ENCODE results near the gene RAP2C.
"Not testable (repeated sequence)": the region's sequence is repeated elsewhere in the genome, so short reads cannot be mapped to it uniquely, and the experiment has no call there.

Gene RAP2C

GRCh38 chrX:132199941-132200340, 19.3 kb downstream of the RAP2C start:
- no peak for DNase-seq (ENCODE audit: low read depth in 2 of 2)

GRCh38 chrX:132193872-132194574, 25.2 kb downstream of the RAP2C start:
- DNase-seq (ENCODE audit: low read depth in 2 of 2): no peak

DNA sequence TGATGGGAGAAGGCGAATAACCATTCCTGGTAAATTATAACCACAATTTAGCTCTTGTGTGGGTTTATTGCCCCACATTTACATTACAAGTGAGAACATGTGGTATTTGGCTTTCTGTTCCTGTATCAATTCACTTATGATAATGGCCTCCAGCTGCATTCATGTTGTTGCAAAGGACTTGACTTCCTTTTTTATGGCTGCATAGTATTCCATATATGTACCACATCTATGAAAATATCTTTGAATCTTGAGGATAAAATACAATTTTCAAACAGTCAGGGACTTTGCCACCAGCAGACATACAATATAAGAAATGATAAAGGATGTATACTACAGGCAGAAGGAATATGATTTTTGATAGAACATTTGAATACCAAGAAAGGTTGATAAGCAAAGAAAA, 27.3 kb downstream of the RAP2C start:
- DNase-seq (ENCODE audit: low read depth in 2 of 2): no peak

DNA sequence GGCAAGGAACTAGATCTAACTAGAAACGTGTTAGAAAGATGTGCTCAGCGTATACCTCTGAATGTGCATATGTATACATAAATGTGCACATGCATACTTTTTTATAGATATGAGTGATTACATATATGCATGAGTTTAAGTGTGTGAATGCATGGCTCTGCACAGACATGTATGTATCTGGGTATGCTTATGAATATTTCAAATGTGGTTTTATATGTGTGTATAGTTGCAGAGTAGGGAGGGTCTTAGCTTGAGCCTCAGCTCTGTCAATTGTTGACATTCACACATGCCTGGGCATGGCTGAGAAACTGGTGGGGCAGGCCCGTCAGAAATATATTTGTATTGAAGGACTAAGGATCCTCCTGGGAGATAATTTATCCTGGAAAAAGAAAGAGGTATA, 31.1 kb downstream of the RAP2C start:
- DNase-seq (ENCODE audit: low read depth in 2 of 2): no peak

DNA sequence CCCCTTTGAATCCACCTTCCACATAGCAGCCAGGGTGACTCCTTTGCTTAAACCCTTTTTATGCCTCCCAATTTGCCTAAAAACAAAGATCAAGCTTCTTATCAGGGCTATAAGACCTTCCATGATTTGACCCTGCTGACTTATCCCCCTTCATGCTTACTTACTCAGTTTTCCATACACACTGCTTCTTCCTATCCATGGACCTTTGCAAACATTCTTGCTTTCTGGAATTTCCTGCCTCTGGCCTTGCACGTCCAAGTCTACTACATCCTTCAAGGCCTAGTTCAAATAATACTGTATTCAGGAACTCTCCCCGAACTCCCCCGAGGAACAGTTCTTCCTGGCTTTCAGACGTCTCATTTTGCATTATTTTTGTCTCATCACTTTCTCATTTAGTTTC, 31.8 kb downstream of the RAP2C start:
- DNase-seq (ENCODE audit: low read depth in 2 of 2): no peak

GRCh38 chrX:132184871-132185270, 34.4 kb downstream of the RAP2C start:
- DNase-seq (ENCODE audit: low read depth in 2 of 2): no peak

- no peak for DNase-seq (ENCODE audit: low read depth in 2 of 2)
These were observed 37.9 kb downstream of the RAP2C start for GRCh38 chrX:132181364-132181763.

GRCh38 chrX:132180929-132181328, 38.3 kb downstream of the RAP2C start:
- no peak for DNase-seq (ENCODE audit: low read depth in 2 of 2)

DNA sequence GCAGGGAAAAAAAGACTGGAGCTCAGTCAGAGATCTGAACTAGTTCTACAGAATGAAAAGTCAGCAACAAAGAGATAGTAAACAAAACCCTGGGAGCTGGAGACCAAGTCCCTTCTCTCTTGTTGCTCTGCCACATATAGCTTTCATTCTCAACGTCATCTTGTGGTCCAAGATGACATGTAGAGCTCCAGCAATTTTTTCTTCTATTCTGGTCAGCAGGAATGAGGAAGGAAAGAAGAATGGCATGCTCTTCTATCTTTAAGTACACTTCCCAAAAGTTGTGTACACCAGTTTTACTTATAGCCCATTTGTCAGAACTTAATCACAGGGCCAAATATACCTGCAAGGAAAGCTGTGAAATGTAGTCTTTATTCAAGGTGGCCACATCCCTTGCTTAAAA, 45.6 kb downstream of the RAP2C start:
- no peak for DNase-seq (ENCODE audit: low read depth in 2 of 2)

DNA sequence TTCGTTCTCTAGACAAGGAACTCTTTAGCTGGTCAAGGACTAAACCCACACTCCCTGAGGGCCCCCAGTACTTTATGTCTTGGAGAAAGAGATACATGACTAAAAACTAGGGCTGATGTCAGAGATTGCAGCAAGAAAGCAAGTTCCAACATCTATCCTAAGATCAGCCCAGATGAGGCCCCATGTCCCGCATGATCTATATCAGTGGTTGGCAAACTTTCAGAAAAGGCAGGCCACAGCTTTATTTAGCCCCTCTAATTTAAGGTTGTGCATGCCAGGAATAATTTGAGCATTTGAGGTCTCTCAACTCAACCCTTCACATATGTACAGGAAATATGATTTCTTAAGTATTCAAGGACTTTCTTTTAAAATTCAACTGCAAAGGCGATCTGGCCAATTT, 47.4 kb downstream of the RAP2C start:
- no peak for DNase-seq (ENCODE audit: low read depth in 2 of 2)

DNA sequence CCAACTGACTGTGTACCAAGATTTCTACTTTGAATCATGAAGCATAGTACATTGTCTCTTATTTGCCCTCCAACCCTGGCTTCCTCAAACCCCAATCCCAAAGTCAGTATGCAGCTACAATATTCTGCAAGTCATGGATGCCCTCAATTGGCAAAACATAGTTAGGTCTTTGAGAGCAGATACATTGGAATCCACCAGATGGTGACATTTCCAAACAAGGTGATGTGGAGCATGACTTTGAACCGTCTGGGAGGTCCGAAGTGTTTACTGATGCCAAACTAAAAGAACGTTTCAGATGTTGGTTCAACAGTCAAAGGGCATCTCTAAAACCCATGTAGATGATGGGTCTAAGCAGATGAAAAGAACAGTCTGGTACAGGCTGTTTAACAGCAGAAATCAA, 47.8 kb downstream of the RAP2C start:
- DNase-seq (ENCODE audit: low read depth in 2 of 2): no peak

GRCh38 chrX:132169554-132169953, 49.7 kb downstream of the RAP2C start:
- no peak for DNase-seq (ENCODE audit: low read depth in 2 of 2)

GRCh38 chrX:132165651-132166050, 53.6 kb downstream of the RAP2C start:
- DNase-seq (ENCODE audit: low read depth in 2 of 2): no peak

DNA sequence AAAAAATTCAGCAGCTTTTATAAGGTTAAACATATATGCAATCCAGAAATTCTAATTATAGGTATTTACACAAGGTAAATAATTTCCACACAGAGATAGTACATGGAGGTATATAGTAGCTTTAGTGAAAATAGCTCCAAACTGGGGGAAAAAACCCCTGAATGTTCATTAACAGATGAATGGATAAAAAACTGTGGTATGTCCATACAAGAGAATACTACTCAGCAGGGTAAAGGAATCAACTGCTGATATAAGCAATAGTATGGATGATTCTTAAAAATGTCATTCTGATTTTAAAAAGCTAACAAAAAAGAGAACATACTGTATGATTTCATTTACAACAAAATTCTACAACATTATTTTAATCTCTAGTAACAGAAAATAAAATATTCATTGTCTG, 54.2 kb downstream of the RAP2C start:
- no peak for DNase-seq (ENCODE audit: low read depth in 2 of 2)

DNA sequence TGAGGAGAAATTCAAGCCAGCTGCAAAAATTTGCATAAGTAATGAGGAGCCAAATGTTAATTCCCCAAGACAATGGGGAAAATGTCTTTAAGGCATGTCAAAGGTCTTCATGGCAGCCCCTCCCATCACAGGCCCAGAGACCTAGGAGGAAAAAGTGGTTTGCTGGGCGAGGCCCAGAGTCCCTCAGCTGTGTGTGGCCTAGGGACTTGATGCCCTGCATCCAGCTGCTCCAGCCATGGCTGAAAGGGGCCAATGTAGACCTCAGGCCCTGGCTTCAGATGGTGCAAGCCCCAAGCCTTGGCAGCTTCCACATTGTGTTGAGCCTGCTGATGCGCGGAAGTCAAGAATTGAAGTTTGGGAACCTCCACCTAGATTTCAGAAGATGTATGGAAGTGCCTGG, 56.2 kb downstream of the RAP2C start:
- DNase-seq (ENCODE audit: low read depth in 2 of 2): not testable (repeated sequence)

GRCh38 chrX:132153166-132153565, 66.1 kb downstream of the RAP2C start:
- no peak for DNase-seq (ENCODE audit: low read depth in 2 of 2)
